Measurements from ENCODE around the gene HTRA1. TPM values are rescaled to one million over a fixed set of nuclear protein-coding genes. Genes with fewer than 3 reads are reported as not detected.

The HTRA1 gene
- total RNA-seq, 1 donor from 2014 or later: not detected

DNA sequence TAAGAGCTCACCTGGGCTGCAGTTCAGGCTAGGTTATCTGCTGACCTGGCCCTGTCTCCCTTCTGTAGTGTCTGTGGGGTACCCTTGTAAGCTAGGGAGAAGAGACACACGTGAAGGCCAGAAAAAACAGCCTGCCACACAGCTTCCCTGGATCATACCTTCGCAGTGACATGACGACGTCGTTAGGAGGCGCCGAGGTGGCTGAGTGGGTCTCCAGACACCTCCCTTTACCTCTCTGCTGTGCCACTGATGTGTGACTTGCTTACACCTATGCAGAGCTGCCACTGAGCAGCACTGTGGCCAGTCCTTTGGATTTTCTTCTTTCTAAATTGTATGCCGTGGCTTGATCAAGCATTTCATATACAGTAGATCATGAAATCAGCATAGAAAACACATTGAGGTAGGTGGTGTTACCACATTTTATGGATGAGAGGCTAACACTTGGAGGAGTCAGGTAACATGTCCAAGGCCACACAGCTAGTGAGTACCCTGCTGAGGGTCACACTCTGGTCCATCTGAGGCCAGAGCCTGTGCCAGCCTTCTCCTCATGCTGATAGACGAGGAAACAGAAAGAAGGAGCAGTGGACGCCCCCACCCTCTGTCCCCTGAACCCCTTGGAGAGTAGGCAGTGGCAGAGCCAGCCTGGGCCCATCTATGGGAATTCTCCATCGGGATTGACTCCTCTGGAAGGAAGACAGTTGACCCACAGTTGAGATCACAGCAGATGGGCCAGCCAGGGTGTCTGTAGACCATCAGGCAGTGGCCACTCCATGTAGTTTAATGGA is 23.1 kb downstream of the HTRA1 start:
- peaks cover 8% of the 10 kb centered on the region for H3K27me3 Mint-ChIP-seq
- DNase-seq (no peak), ATAC-seq (ENCODE audit: low read depth) (no peak)
- H3K27ac Mint-ChIP-seq: no peak overlapping the region
- TF ChIP-seq, protein P1, sequence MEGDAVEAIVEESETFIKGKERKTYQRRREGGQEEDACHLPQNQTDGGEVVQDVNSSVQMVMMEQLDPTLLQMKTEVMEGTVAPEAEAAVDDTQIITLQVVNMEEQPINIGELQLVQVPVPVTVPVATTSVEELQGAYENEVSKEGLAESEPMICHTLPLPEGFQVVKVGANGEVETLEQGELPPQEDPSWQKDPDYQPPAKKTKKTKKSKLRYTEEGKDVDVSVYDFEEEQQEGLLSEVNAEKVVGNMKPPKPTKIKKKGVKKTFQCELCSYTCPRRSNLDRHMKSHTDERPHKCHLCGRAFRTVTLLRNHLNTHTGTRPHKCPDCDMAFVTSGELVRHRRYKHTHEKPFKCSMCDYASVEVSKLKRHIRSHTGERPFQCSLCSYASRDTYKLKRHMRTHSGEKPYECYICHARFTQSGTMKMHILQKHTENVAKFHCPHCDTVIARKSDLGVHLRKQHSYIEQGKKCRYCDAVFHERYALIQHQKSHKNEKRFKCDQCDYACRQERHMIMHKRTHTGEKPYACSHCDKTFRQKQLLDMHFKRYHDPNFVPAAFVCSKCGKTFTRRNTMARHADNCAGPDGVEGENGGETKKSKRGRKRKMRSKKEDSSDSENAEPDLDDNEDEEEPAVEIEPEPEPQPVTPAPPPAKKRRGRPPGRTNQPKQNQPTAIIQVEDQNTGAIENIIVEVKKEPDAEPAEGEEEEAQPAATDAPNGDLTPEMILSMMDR (IDR thresholded peaks at IDR 0.05): no peak
- POLR2A ChIA-PET: no interaction called here
- H3K36me3 Mint-ChIP-seq (ENCODE audit: low read depth): no peaks in the 10 kb centered on the region
- H3K4me3 Mint-ChIP-seq: no peak overlapping the region
- H3K9me3 Mint-ChIP-seq: peaks cover 3% of the 10 kb centered on the region
- intact Hi-C loops (cut with micrococcal nuclease): no loop called here
- CTCF ChIA-PET: no interaction called here
- H3K4me1 Mint-ChIP-seq: no peaks in the 10 kb centered on the region

DNA sequence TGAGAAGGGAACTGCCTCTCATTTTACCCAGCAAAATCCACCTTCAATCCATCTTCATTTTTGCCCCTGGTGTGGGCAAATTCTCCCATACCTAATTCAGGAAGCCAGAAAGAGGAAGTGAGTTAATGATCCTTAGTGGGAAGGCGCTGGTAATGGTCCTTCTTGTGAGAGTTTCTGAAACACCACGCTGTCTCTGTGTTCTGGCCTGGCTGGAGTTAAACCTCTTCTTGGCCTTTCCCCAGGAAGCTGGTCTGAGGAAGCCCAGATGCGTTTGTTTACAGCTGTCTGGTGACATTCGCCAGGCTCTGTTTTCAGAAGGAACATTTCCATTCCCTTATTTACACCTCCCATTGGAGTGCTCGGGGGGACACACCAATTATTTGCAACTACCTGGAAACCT is 24.3 kb downstream of the HTRA1 start:
- CTCF ChIA-PET: no interaction called here
- no peak for DNase-seq
- Mint-ChIP-seq H3K27me3 (peaks cover 5% of the 10 kb centered on the region), H3K4me1 (no peaks in the 10 kb centered on the region), H3K9me3 (peaks cover 3% of the 10 kb centered on the region), H3K4me3 (no peak overlapping the region), H3K36me3 (ENCODE audit: low read depth) (no peaks in the 10 kb centered on the region), H3K27ac (no peak overlapping the region)
- POLR2A ChIA-PET: no interaction called here
- ATAC-seq (ENCODE audit: low read depth): no peak
- TF ChIP-seq, protein P1 (IDR thresholded peaks at IDR 0.05): no peak
- intact Hi-C loops (cut with micrococcal nuclease): no loop called here

DNA sequence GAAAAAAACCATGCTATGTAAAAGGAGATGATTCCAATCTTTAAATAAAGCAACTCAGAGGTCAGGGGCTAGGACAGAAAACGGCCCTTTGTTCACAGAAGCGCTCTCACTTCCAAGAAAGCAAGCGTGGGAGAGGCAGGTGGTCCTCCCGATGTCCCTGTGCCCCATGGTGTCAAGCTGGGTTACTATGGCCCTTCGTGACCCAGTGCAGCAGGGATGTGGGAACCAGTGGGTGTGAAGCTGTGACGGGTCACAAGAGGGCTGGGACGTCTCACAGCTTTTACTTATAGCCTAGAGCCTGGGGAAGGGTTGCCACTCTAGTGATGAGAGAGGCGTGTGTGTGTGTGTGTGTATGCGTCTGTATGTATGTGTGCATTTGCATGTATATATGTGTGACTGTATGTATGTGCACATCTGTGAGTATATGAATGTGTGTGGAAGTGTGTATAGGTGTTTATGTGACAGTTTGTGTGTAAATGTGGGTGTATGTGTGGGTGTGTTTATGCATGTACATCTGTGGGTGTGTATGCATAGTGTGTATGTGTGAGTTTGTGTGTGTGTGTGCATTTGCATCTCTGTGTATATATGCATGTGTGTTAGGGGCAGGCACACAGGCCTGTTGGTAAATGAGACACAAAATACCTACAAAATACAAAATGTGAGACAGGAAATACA is 25.2 kb downstream of the HTRA1 start:
- H3K4me3 Mint-ChIP-seq: no peak overlapping the region
- no peak for DNase-seq
- peaks cover 3% of the 10 kb centered on the region for H3K9me3 Mint-ChIP-seq
- ChIA-PET POLR2A (no interaction called here), CTCF (no interaction called here)
- no peaks in the 10 kb centered on the region for H3K4me1 Mint-ChIP-seq
- intact Hi-C loops (cut with micrococcal nuclease): no loop called here
- H3K27ac Mint-ChIP-seq: no peak overlapping the region
- H3K27me3 Mint-ChIP-seq: peaks cover 8% of the 10 kb centered on the region
- no peaks in the 10 kb centered on the region for H3K36me3 Mint-ChIP-seq (ENCODE audit: low read depth)
- TF ChIP-seq, protein P1 (IDR thresholded peaks at IDR 0.05): no peak
- ATAC-seq (ENCODE audit: low read depth): no peak

DNA sequence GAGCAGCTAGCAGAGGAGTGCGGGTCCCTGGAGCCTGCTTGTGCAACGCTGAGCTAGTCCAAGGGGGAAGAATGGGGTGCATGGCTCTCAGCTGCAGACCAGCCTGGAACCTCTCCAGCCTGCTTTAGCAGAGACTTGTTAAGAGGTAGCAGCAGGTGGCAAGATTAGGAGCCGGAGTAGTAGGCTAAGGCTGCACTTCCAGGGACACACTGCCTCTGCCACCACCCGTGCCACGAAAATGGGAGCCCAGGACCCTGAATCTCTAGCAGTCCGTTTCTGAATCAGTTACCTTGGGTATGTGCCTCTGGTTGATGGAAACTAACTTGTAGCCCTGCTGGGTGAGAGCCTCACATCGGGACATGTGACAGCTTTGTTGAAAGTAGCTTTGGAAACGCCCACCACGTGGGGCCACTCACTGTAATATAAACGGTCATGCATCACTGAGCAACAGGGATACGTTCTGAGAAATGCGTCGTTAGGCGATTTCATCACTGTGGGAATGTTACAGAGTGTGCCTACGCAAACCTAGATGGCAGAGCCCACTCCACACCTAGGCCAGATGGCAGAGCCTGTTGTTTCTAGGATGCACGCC is 25.9 kb downstream of the HTRA1 start:
- peaks cover 9% of the 10 kb centered on the region for H3K27me3 Mint-ChIP-seq
- no peaks in the 10 kb centered on the region for H3K36me3 Mint-ChIP-seq (ENCODE audit: low read depth)
- H3K4me1 Mint-ChIP-seq: no peaks in the 10 kb centered on the region
- TF ChIP-seq, protein P1 (IDR thresholded peaks at IDR 0.05): no peak
- H3K9me3 Mint-ChIP-seq: no peaks in the 10 kb centered on the region
- H3K4me3 Mint-ChIP-seq: no peak overlapping the region
- intact Hi-C loops (cut with micrococcal nuclease): no loop called here
- ChIA-PET POLR2A (no interaction called here), CTCF (no interaction called here)
- no peak overlapping the region for H3K27ac Mint-ChIP-seq
- ATAC-seq (ENCODE audit: low read depth) (no peak), DNase-seq (no peak)

DNA sequence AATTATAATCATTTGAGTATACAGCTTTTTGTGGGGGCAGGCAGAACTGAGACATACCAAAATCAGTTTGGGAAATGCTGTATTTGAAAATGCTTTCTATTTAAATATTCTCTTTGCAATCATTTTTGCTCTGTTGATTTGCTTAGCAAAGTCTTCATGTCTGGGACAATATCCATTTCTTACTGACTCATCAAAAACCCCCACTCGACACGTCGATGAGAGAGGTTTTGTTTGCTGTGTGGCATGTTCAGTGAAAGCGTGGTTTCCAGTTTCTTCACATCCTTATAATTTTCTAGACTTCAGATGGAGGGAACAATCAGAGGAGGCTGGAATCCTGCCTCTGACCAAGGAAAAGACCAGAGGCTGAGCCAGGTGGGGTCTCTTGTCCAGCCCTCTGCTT is 28.9 kb downstream of the HTRA1 start:
- Mint-ChIP-seq H3K9me3 (no peaks in the 10 kb centered on the region), H3K36me3 (ENCODE audit: low read depth) (no peaks in the 10 kb centered on the region), H3K4me1 (no peaks in the 10 kb centered on the region), H3K27ac (no peak overlapping the region), H3K4me3 (no peak overlapping the region), H3K27me3 (peaks cover 14% of the 10 kb centered on the region)
- POLR2A ChIA-PET: no interaction called here
- intact Hi-C loops (cut with micrococcal nuclease): no loop called here
- DNase-seq (no peak), ATAC-seq (ENCODE audit: low read depth) (no peak)
- CTCF ChIA-PET: no interaction called here
- TF ChIP-seq, protein P1 (IDR thresholded peaks at IDR 0.05): no peak

Data from activated B cell treated with CpG ODN at 0.5 μM for 24 hours (primary cell).